GM12891 (cell line): ENCODE data around the gene LTC4S.

Experiments used
- POLR2A ChIP-seq: IDR thresholded peaks from 2 replicates; pipeline ENCODE4 v1.6.1; 2011; ENCODE audit warnings: low read depth, low read length, control low read depth
- POLR2AphosphoS5 ChIP-seq: IDR thresholded peaks from 2 replicates; pipeline ENCODE4 v1.6.1; 2011; ENCODE audit warnings: low read depth, low read length, control low read depth
- SPI1 ChIP-seq: IDR thresholded peaks from 2 replicates; pipeline ENCODE4 v1.6.1; 2011; ENCODE audit warnings: low read depth, low read length, control low read depth
- TAF1 ChIP-seq: IDR thresholded peaks from 2 replicates; pipeline ENCODE4 v1.6.1; 2011; ENCODE audit warnings: low read depth, low read length, control low read depth

- no peak for TF ChIP-seq POLR2AphosphoS5
- no peak; the same call in 1 of the 2 replicates for TF ChIP-seq POLR2A
- TF ChIP-seq TAF1 = no peak
- TF ChIP-seq SPI1 = no peak
Measured at GRCh38 chr5:179833709-179834070, 39.9 kb downstream of the LTC4S start.
